Measurements from ENCODE around the gene ATXN1. TPM values are rescaled to one million over a fixed set of nuclear protein-coding genes. Genes with fewer than 3 reads are reported as not detected.

Gene ATXN1
- total RNA-seq, 4 donors from 2014 or later = 16.3 to 52.2 (median 25.7) TPM

DNA sequence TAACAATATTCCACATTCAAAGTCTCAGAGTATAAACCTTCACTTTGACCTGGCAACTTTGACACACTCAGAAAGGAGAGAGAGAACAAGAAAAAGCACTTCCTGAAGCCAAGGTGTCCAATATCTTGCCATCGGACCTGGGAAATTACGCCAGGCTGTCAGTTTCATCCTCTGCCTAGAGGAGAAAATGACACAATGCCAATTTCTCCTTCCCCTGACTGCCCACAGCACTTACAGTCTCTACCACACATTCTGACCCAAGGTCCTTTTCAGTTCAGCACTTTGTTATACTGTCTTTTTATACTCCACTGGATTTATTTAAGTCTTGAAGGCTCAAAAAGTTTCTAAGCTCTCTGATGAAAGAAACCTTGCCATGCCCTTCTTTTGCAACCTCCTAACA lies 272.4 kb downstream of the ATXN1 start:
- intact Hi-C loops (cut with DNase I; ENCODE audit: low total_unique reads) = loop anchor here (5.0 kb wide), 1 partner anchor 1422 kb away; no protein-coding TSS in a partner anchor
- no peak for DNase-seq (ENCODE audit: low spot score in 2 of 2)
- TF ChIP-seq POLR2A (IDR thresholded peaks at IDR 0.05) (no peak), CTCF (IDR thresholded peaks at IDR 0.05) (no peak)
- WGBS, 2 donors = 51 to 55% methylated on average over 2 of the region's 2 CpGs
- H3K4me3 ChIP-seq (ENCODE audit: low read depth, poor library complexity, severe bottlenecking) = no peak overlapping the region

DNA sequence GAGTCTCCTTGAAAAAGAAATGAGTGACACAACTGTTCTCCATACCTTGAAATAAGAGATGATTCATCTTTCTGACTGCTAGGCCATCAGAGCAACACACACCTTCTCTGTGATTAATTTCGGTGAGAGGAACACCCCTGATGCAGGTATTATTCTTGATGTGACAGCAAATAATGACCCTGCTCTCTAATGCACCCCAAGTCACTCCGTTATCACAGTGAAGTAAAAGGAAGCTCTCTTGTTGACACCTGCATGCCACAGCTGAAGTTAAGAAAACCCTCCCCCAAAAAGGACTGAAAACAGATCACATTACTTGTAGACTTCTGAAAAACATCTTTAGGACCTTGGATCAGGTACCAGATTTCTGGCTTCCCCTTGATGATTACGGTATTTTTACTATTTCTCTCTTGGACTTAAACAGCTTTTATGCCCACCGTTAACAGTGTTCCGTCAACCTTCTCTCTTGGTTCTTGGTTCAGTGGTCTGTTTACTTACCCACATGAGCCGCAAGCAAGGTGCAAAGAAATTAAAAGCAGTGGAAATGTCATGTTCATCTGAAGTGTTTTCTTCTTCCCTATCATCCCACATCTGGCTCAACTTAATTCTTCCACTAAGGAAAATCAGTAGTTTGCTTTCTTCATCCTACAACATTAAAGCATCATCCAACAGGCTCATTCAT lies 273.1 kb downstream of the ATXN1 start:
- TF ChIP-seq POLR2A (IDR thresholded peaks at IDR 0.05) (no peak), CTCF (IDR thresholded peaks at IDR 0.05) (no peak)
- H3K4me3 ChIP-seq (ENCODE audit: low read depth, poor library complexity, severe bottlenecking) = no peak overlapping the region
- 82 to 89% methylated on average over 6 of the region's 6 CpGs for WGBS, 2 donors
- DNase-seq (ENCODE audit: low spot score in 2 of 2) = no peak
- intact Hi-C loops (cut with DNase I; ENCODE audit: low total_unique reads) = loop anchor here (5.0 kb wide), 1 partner anchor 1421 kb away; no protein-coding TSS in a partner anchor

- 68 to 73% methylated on average over 11 of the region's 11 CpGs for WGBS, 2 donors
- no peak overlapping the region for H3K4me3 ChIP-seq (ENCODE audit: low read depth, poor library complexity, severe bottlenecking)
- intact Hi-C loops (cut with DNase I; ENCODE audit: low total_unique reads) = loop anchor here (5.0 kb wide), 1 partner anchor 1419 kb away; no protein-coding TSS in a partner anchor
- no peak for DNase-seq (ENCODE audit: low spot score in 2 of 2)
- TF ChIP-seq POLR2A (IDR thresholded peaks at IDR 0.05) = no peak
- no peak for TF ChIP-seq CTCF (IDR thresholded peaks at IDR 0.05)
Observed at GRCh38 chr6:16486661-16487060, 274.6 kb downstream of the ATXN1 start.

GRCh38 chr6:16483315-16483875 lies 277.9 kb downstream of the ATXN1 start:
- intact Hi-C loops (cut with DNase I; ENCODE audit: low total_unique reads) = no loop called here
- TF ChIP-seq CTCF (IDR thresholded peaks at IDR 0.05) = no peak
- TF ChIP-seq POLR2A (IDR thresholded peaks at IDR 0.05) = no peak
- no peak for DNase-seq (ENCODE audit: low spot score in 2 of 2)
- whole genome bisulfite sequencing, 2 donors = 77 to 85% methylated on average over 2 of the region's 2 CpGs
- H3K4me3 ChIP-seq (ENCODE audit: low read depth, poor library complexity, severe bottlenecking) = no peak overlapping the region

GRCh38 chr6:16482702-16483314 lies 278.5 kb downstream of the ATXN1 start:
- DNase-seq (ENCODE audit: low spot score in 2 of 2) = no peak
- no peak overlapping the region for H3K4me3 ChIP-seq (ENCODE audit: low read depth, poor library complexity, severe bottlenecking)
- TF ChIP-seq POLR2A (IDR thresholded peaks at IDR 0.05) = no peak
- TF ChIP-seq CTCF (IDR thresholded peaks at IDR 0.05) = no peak
- intact Hi-C loops (cut with DNase I; ENCODE audit: low total_unique reads) = no loop called here
- 85 to 90% methylated on average over 1 of the region's 1 CpG for WGBS, 2 donors

Measured in lower leg skin (tissue), 4 donors.